HK-2 (cell line): ENCODE results near the gene JMJD7.

Experiments used
- DNase-seq: peaks from one replicate; pipeline ENCODE4 v3.0.0-alpha.2; 2018; ENCODE audit not compliant: unreplicated experiment

JMJD7 gene

GRCh38 chr15:41827880-41828806 lies at the start of gene JMJD7:
Gene JMJD7 (plus strand): TSS chr15:41828092. CDS start chr15:41828125, 33 bp downstream.
- DNase-seq, result peak; percentile 92

GRCh38 chr15:41778521-41778920 lies 49.4 kb upstream of the JMJD7 start:
- no peak for DNase-seq

GRCh38 chr15:41779662-41780157 lies 48.2 kb upstream of the JMJD7 start:
- no peak for DNase-seq

GRCh38 chr15:41780266-41780665 lies 47.6 kb upstream of the JMJD7 start:
- no peak for DNase-seq

- no peak for DNase-seq
Measured at GRCh38 chr15:41780727-41781126, 47.2 kb upstream of the JMJD7 start.

- no peak for DNase-seq
Measured at GRCh38 chr15:41782371-41783282, 45.3 kb upstream of the JMJD7 start.

GRCh38 chr15:41783296-41783695 lies 44.6 kb upstream of the JMJD7 start:
- DNase-seq, result no peak

- no peak for DNase-seq
Measured at GRCh38 chr15:41788262-41788661, 39.6 kb upstream of the JMJD7 start.

GRCh38 chr15:41789236-41789635 lies 38.7 kb upstream of the JMJD7 start:
- DNase-seq, result no peak

GRCh38 chr15:41789662-41790061 lies 38.2 kb upstream of the JMJD7 start:
- no peak for DNase-seq

GRCh38 chr15:41790169-41790568 lies 37.7 kb upstream of the JMJD7 start:
- no peak for DNase-seq

- no peak for DNase-seq
Measured at GRCh38 chr15:41790756-41791546, 36.9 kb upstream of the JMJD7 start.

GRCh38 chr15:41791547-41791937 lies 36.4 kb upstream of the JMJD7 start:
- DNase-seq, result no peak

GRCh38 chr15:41792000-41792637 lies 35.8 kb upstream of the JMJD7 start:
- no peak for DNase-seq

GRCh38 chr15:41794081-41794480 lies 33.8 kb upstream of the JMJD7 start:
- no peak for DNase-seq

- no peak for DNase-seq
Measured at GRCh38 chr15:41795996-41796856, 31.7 kb upstream of the JMJD7 start.

GRCh38 chr15:41797201-41797944 lies 30.5 kb upstream of the JMJD7 start:
- DNase-seq, result no peak

GRCh38 chr15:41798607-41799487 lies 29.0 kb upstream of the JMJD7 start:
- no peak for DNase-seq

GRCh38 chr15:41799488-41799805 lies 28.4 kb upstream of the JMJD7 start:
- no peak for DNase-seq
